ENCODE results near the gene SMG1.
"Not testable (repeated sequence)": the region's sequence is repeated elsewhere in the genome, so short reads cannot be mapped to it uniquely, and the experiment has no call there.

SMG1 gene

GRCh38 chr16:18933501-18933900 is 7.3 kb upstream of the SMG1 start:
- no peak for DNase-seq (ENCODE audit: low spot score)
- in situ Hi-C loops (cut with MboI; ENCODE audit: low pct_unique_long_range_greater_than_20kb, low sequenced_read_pairs, unreplicated experiment), result no loop called here
- TF ChIP-seq, protein P1, sequence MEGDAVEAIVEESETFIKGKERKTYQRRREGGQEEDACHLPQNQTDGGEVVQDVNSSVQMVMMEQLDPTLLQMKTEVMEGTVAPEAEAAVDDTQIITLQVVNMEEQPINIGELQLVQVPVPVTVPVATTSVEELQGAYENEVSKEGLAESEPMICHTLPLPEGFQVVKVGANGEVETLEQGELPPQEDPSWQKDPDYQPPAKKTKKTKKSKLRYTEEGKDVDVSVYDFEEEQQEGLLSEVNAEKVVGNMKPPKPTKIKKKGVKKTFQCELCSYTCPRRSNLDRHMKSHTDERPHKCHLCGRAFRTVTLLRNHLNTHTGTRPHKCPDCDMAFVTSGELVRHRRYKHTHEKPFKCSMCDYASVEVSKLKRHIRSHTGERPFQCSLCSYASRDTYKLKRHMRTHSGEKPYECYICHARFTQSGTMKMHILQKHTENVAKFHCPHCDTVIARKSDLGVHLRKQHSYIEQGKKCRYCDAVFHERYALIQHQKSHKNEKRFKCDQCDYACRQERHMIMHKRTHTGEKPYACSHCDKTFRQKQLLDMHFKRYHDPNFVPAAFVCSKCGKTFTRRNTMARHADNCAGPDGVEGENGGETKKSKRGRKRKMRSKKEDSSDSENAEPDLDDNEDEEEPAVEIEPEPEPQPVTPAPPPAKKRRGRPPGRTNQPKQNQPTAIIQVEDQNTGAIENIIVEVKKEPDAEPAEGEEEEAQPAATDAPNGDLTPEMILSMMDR (IDR thresholded peaks at IDR 0.05; ENCODE audit: extremely low read depth, insufficient read depth, missing control alignments), result no peak

DNA sequence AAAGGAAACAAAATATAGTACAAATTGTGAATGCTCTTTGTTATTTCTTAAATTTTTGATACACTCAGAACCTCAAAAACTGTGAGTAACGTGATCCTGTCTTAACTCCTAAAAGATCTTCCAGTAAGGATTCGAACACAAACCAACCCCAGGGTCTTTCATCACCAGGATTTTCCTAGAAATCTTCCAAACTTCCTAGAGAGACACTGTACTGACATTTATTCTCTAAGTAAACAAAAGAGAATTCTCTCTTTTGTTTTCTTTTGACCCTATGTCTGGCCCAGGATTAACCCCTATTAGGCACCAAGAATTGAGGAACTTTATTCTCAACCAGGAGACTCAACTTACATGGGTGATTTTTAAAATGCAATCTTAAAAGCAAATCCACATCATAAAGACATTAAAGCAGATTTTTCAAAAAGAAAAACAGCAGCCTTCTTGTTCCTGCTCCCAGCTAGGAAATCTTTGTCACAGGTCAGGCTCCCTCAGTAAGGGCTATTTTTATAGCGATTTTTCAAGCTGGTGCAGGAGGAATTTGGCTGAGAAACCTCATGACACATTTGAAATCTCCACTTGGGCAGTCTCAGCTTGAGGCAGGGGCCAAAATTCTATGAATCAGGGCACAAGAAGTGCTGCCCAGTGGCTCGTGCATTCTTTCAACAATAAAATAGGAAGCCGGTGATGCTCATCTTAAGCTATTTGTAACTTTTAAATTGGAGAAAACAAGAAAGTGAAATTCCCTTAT is 6.2 kb upstream of the SMG1 start:
- in situ Hi-C loops (cut with MboI; ENCODE audit: low pct_unique_long_range_greater_than_20kb, low sequenced_read_pairs, unreplicated experiment), result no loop called here

GRCh38 chr16:18931756-18932155 is 5.5 kb upstream of the SMG1 start:
- TF ChIP-seq, protein P1 (IDR thresholded peaks at IDR 0.05; ENCODE audit: extremely low read depth, insufficient read depth, missing control alignments), result no peak
- in situ Hi-C loops (cut with MboI; ENCODE audit: low pct_unique_long_range_greater_than_20kb, low sequenced_read_pairs, unreplicated experiment), result no loop called here
- DNase-seq (ENCODE audit: low spot score), result peak; percentile 20

More for the DNA sequence above, 6.2 kb upstream of the SMG1 start:
- no peak for DNase-seq (ENCODE audit: low spot score)
- TF ChIP-seq, protein P1 (IDR thresholded peaks at IDR 0.05; ENCODE audit: extremely low read depth, insufficient read depth, missing control alignments), result no peak

DNA sequence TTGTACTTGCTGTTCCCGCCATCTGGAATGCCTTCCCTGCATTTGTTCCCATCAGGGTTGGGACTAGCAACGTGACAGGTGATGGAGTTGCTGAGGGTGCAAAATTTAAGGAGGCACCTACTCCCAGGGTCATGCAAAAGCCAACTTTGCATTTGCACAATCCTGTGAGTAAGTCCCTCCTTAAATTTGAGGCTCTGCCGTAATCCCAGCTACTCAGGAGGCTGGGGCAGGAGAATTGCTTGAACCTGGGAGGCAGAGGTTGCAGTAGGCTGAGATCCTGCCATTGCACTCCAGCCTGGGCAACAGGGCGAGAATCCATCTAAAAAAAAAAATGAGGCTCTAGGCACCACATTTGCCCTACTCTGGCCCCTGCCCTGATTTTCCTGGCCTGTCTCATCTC is 3.9 kb upstream of the SMG1 start:
- DNase-seq (ENCODE audit: low spot score); in situ Hi-C loops (cut with MboI; ENCODE audit: low pct_unique_long_range_greater_than_20kb, low sequenced_read_pairs, unreplicated experiment): not testable (repeated sequence)

DNA sequence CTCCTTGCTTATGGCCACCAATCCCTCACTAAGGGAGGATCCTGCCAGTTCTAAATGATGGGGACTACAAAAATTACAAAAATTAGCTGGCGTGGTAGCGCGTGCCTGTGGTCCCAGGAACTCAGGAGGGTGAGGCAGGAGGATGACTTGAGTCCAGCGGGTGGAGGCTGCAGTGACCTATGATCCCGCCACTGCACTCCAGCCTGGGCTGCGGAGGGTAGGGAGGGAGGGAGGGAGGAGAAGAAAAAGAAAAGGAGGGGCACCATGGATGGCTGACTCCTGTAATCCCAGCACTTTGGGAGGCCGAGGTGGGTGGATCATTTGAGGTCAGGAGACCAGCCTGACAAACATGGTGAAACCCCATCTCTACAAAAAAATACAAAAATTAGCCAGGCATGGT is 1.9 kb upstream of the SMG1 start:
- in situ Hi-C loops (cut with MboI; ENCODE audit: low pct_unique_long_range_greater_than_20kb, low sequenced_read_pairs, unreplicated experiment); DNase-seq (ENCODE audit: low spot score): not testable (repeated sequence)

DNA sequence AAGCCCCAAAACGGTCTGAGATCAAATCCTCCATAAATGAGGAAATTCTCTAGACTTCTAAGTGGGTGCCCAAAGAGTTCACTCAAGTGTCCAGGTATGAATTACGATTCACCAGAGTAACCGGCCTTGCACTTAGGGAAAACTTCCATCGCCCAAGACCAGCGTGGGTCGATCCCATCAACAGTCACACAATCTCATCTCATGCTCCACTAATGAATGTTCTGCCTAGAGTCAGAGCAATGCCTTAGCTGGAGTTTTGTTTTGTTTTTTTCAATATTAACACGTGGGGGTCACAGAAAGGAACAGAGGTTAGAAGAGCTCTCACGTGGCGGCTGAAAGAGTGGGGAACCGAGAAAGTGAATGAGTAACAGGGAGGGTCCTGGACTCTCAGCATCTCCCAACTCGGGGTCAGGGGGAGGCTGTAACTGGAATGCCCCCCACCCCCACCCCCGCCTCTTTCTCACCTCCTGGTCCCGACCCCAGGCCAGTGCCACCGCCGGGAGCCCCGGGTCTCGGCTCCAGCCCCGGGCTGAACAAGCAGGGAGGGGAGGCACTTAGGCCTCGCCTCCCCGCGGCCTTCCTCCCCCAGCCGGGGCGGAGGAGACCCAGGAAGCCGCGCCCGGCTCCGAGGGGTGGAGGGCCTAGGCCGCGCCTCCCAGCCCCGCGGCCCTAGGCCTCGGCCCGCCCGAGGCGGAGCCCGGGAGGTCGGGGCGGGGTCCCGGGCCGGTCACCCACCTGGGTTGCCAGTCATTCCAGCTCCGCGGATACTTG is 808 bp downstream of the SMG1 start:
- in situ Hi-C loops (cut with MboI; ENCODE audit: low pct_unique_long_range_greater_than_20kb, low sequenced_read_pairs, unreplicated experiment), result not testable (repeated sequence)
- DNase-seq (ENCODE audit: low spot score), result peak; percentile 19

- DNase-seq (ENCODE audit: low spot score); in situ Hi-C loops (cut with MboI; ENCODE audit: low pct_unique_long_range_greater_than_20kb, low sequenced_read_pairs, unreplicated experiment): not testable (repeated sequence)
Observed at GRCh38 chr16:18923935-18924334, 2.3 kb downstream of the SMG1 start.

DNA sequence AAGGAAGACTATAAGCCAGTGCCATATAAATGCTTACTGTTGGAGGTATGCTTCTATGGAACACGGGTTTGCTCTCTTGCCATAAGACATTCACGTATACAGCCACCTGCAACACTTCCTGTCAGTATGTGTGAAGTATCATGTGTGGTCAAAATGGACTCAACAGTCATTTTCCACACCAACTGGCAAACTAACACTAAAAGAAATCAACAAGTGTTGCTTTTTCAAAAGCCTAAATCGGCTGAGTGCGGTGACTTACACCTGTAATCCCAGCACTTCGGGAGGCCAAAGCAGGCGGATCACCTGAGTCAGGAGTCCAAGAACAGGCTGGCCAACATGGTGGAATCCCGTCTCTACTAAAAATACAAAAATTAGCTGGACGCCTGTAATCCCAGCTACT is 3.1 kb downstream of the SMG1 start:
- DNase-seq (ENCODE audit: low spot score); in situ Hi-C loops (cut with MboI; ENCODE audit: low pct_unique_long_range_greater_than_20kb, low sequenced_read_pairs, unreplicated experiment): not testable (repeated sequence)

- in situ Hi-C loops (cut with MboI; ENCODE audit: low pct_unique_long_range_greater_than_20kb, low sequenced_read_pairs, unreplicated experiment); DNase-seq (ENCODE audit: low spot score): not testable (repeated sequence)
Observed at GRCh38 chr16:18909585-18909984, 16.6 kb downstream of the SMG1 start.

DNA sequence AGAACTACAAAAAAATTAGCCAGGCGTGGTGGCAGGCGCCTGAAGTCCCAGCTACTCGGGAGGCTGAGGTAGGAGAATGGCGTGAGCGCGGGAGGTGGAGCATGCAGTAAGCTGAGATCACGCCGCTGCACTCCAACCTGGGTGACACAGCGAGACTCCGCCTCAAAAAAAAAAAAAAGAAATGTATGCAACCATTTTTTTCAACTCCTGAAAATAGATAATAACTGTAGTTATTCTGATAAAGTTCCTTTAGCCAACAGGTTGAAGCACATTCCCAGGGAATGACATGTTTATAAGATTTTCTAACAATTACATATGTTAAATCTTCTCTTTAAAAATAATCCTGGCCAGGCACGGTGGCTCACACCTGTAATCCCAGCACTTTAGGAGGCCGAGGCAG is 17.5 kb downstream of the SMG1 start:
- DNase-seq (ENCODE audit: low spot score); in situ Hi-C loops (cut with MboI; ENCODE audit: low pct_unique_long_range_greater_than_20kb, low sequenced_read_pairs, unreplicated experiment): not testable (repeated sequence)

DNA sequence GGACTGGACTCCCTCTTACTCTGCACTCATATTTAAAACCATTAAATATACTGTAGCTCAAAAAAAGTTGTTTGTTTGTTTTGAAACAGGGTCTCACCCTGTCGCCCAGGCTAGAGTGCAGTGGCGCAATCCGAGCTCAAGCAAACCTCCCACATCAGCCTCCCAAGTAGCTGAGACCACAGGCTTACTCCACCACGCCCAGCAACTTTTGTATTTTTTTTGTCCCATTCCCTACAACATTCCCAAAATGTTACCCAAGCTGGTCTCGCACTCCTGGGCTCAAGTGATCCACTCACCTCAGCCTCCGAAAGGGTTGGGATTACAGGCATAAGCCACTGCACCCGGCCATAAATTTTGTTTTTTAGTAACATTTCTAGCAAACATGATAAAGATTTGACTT is 23.4 kb downstream of the SMG1 start:
- DNase-seq (ENCODE audit: low spot score); in situ Hi-C loops (cut with MboI; ENCODE audit: low pct_unique_long_range_greater_than_20kb, low sequenced_read_pairs, unreplicated experiment): not testable (repeated sequence)

- in situ Hi-C loops (cut with MboI; ENCODE audit: low pct_unique_long_range_greater_than_20kb, low sequenced_read_pairs, unreplicated experiment); DNase-seq (ENCODE audit: low spot score): not testable (repeated sequence)
Observed at GRCh38 chr16:18902044-18902443, 24.2 kb downstream of the SMG1 start.

DNA sequence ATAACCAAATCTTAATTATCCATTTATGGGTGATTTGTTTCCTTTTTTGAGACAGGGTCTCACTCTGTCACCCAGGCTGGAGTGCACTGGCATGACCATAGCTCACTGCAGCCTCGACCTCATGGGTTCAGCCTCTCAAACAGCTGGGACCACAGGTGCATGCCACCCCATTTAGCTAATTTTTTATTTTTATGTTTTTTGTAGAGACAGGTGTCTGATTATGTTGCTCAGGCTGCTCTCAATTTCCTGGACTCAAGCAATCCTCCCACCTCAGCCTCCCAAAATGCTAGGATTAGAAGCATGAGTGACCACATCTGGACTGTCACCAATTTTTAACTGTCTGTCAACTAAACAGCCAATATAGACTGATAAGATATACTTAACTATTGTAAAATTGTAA is 25.0 kb downstream of the SMG1 start:
- in situ Hi-C loops (cut with MboI; ENCODE audit: low pct_unique_long_range_greater_than_20kb, low sequenced_read_pairs, unreplicated experiment); DNase-seq (ENCODE audit: low spot score): not testable (repeated sequence)

- DNase-seq (ENCODE audit: low spot score); in situ Hi-C loops (cut with MboI; ENCODE audit: low pct_unique_long_range_greater_than_20kb, low sequenced_read_pairs, unreplicated experiment): not testable (repeated sequence)
Observed at GRCh38 chr16:18884456-18884855, 41.8 kb downstream of the SMG1 start.

Data from GM13977 (cell line).